Lower lobe of right lung (tissue), 2 donors: ENCODE data around the gene ILF2. TPM values are rescaled to one million over a fixed set of nuclear protein-coding genes. Genes with fewer than 3 reads are reported as not detected.
A peak's percentile ranks its signal among the peaks of the same experiment; 100 is the strongest.
"Not testable (repeated sequence)": the region's sequence is repeated elsewhere in the genome, so short reads cannot be mapped to it uniquely, and the experiment has no call there.

Source experiments
- ATAC-seq, 2 donors: fragments of 200-7000 bp; cut with Tn5 transposase; one replicate each; pipeline ENCODE4 v1.9.1; 2020 to 2022; ENCODE audit warnings: mild to moderate bottlenecking in 2 of 2, moderate library complexity in 2 of 2
- DNase-seq: peaks from one replicate; pipeline ENCODE4 v3.0.0-alpha.2; 2020
- H3K27ac ChIP-seq: fragments of 200-600 bp; one replicate; pipeline ENCODE4 v1.8.0; 2022
- H3K27me3 ChIP-seq: fragments of 200-600 bp; one replicate; pipeline ENCODE4 v1.8.0; 2022; ENCODE audit warnings: low read depth
- H3K36me3 ChIP-seq: fragments of 200-600 bp; one replicate; pipeline ENCODE4 v1.8.0; 2022; ENCODE audit warnings: mild to moderate bottlenecking
- H3K4me1 ChIP-seq: fragments of 200-600 bp; one replicate; pipeline ENCODE4 v1.8.0; 2022
- H3K4me3 ChIP-seq: fragments of 200-600 bp; one replicate; pipeline ENCODE4 v1.8.0; 2022; ENCODE audit warnings: mild to moderate bottlenecking
- H3K9me3 ChIP-seq: fragments of 200-600 bp; one replicate; pipeline ENCODE4 v1.8.0; 2022
- intact Hi-C: fragments of 100-400 bp; cut with DNase I; formaldehyde crosslinking; loops from one replicate; pipeline ENCODE4 v1.11.0; 2022
- total RNA-seq: library from RNA; stranded (reverse); fragmentation: NEBNext Ultra II Directional; extraction: Animal tissue kit (Norgen Biotek cat#: 25700); gene quantifications from one replicate; pipeline ENCODE4 v1.2.1, GENCODE V29; 2021
- TF ChIP-seq, protein P1 (sequence below): fragments of 200-600 bp; IDR thresholded peaks from one replicate; pipeline ENCODE4 v1.8.0; 2022; ENCODE audit warnings: antibody characterized with exemption, mild to moderate bottlenecking
- donor health status: DM: no; HTN: yes; CAD: no; lungs with severe emphysema.

ILF2 gene
- total RNA-seq, 1 donor from 2014 or later = 83.2 TPM

DNA sequence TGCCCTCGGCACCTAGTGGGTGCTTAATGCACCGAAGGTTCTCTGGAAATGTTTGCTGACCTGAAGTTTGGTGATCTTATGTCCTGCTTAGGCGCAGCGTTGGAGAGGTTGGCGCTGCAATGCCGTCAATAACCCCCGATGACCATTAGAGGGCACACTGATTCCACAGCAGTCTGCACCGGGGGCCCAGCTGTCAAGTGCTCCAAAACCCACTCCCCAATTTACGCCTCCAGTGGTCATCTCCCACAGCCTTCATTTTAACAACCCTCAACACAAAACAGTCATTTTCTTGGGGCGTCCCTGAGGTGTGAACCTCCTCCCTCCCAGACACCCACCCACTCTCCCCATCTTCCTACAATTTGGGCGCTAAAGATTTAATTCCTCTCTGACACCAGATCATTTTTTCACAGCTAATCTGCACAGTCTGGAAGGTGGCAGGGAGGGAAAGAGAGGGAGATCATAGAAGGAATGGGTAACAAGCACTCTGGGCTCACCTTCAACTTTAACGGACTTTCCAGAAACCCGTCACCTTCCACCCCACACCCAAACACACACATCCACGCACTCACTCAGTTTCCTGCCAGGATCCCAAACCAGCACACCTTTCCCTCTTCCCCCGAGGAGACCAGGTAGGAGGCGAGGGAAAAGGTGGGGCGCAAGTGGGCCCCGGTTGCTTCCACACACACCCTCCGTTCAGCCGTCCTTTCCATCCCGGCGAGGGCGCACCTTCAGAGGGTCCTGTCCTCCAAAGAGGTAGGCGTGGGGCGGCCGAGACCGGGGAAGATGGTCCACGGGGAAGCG lies 7.1 kb upstream of the ILF2 start:
- ATAC-seq (peak; percentile 77 to 78), DNase-seq (peak; percentile 58)
- Histone ChIP-seq H3K36me3 (peaks cover 14% of the 10 kb centered on the region), H3K4me1 (peaks cover 32% of the 10 kb centered on the region), H3K9me3 (no peaks in the 10 kb centered on the region), H3K27ac (peak overlapping the region; percentile 77), H3K27me3 (peaks cover 13% of the 10 kb centered on the region), H3K4me3 (peak overlapping the region; percentile 76)
- intact Hi-C loops = no loop called here
- TF ChIP-seq, protein P1, sequence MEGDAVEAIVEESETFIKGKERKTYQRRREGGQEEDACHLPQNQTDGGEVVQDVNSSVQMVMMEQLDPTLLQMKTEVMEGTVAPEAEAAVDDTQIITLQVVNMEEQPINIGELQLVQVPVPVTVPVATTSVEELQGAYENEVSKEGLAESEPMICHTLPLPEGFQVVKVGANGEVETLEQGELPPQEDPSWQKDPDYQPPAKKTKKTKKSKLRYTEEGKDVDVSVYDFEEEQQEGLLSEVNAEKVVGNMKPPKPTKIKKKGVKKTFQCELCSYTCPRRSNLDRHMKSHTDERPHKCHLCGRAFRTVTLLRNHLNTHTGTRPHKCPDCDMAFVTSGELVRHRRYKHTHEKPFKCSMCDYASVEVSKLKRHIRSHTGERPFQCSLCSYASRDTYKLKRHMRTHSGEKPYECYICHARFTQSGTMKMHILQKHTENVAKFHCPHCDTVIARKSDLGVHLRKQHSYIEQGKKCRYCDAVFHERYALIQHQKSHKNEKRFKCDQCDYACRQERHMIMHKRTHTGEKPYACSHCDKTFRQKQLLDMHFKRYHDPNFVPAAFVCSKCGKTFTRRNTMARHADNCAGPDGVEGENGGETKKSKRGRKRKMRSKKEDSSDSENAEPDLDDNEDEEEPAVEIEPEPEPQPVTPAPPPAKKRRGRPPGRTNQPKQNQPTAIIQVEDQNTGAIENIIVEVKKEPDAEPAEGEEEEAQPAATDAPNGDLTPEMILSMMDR = peak; percentile 91

DNA sequence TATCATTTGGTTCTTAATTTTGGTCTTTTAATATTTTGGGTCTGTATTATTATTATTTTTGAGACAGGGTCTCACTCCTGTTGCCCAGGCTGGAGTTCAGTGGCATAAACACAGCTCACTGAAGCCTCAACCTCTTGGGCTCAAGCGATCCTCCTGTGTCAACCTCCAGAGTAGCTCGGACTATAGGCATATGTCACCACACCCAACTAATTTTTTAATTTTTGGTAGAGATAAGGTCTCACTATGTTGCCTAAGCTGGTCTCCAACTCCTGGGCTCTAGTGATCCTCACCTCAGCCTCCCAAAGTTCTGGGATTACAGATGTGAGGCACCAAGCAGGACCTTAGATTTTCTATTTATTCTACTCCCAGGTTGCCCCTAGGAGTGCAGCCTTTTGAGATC lies 2.7 kb upstream of the ILF2 start:
- intact Hi-C loops = no loop called here
- Histone ChIP-seq H3K4me3 (no peak overlapping the region), H3K27me3 (peaks cover 6% of the 10 kb centered on the region)

DNA sequence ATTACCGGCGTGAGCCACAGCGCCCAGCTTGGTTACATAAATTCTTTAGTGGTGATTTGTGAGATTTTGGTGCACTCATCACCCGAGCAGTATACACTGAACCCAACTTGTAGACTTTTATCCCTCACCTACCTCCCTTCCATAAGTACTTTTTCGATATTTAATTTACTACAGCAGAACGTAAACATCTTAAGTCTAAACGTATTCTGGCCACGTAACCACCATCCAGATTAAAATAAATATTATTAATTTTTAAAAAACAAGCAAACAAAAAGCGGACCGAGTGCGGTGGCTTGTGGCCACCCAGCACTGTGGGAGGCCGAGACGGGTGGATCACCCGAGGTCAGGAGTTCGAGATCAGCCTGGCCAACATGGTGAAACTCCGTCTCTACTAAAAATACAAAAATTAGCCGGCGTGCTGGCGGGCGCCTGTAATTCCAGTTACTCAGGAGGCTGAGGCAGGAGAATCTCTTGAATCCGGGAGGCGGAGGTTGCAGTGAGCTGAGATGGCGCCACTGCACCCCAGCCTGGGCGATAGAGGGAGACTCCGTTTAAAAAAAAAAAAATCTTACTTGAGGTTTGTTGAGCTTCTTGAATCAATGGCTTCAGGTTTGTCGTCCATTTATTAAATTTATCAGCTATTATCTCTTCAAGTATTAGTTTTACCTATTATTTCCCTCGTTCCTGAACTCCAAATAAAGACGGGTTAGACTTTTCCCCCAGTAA lies 998 bp upstream of the ILF2 start:
- H3K9me3 ChIP-seq, H3K27me3 ChIP-seq, intact Hi-C loops: not testable (repeated sequence)
- Histone ChIP-seq H3K27ac (peak overlapping the region; percentile 88), H3K36me3 (peaks cover 31% of the 10 kb centered on the region), H3K4me3 (peak overlapping the region; percentile 93), H3K4me1 (peaks cover 31% of the 10 kb centered on the region)
- ATAC-seq (peak; percentile 54 to 63), DNase-seq (peak; percentile 65)

More for the DNA sequence above, 2.7 kb upstream of the ILF2 start:
- TF ChIP-seq, protein P1 = no peak
- ATAC-seq (no peak), DNase-seq (no peak)
- H3K9me3 ChIP-seq = no peaks in the 10 kb centered on the region
- H3K36me3 ChIP-seq = peaks cover 14% of the 10 kb centered on the region
- no peak overlapping the region for H3K27ac ChIP-seq
- H3K4me1 ChIP-seq = peaks cover 39% of the 10 kb centered on the region

DNA sequence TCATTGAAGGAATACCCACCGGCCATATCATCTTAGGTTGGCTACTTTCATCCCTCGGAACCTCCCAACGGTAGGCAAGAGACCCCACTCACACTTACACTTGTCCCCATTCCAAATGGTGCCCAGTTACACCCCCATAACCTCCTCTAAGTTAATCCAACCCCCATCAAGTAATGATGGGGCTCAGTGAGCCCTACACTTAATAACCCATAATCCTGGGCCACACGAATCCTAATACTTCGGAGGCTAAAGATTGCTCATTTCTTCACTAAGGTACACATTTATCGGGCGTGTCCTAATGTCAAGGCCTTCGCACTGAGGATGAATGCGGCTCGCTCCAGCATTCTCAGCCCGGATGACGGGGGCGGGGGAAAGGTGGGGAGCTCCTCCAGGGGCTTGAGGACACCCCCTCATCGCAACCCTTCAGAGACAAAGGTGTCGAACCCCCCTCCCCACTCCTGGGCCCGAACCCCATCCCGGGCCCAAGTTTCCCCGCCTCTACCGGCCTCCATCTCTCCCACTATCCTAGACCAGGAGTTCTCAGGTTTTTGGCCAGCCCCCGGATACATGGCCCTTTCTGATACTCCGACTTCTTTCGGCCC lies 435 bp downstream of the ILF2 start:
- Histone ChIP-seq H3K27ac (peak overlapping the region; percentile 88), H3K27me3 (no peaks in the 10 kb centered on the region), H3K4me1 (peaks cover 31% of the 10 kb centered on the region), H3K9me3 (no peaks in the 10 kb centered on the region), H3K4me3 (peak overlapping the region; percentile 93), H3K36me3 (peaks cover 45% of the 10 kb centered on the region)
- ATAC-seq = peak; percentile 11 to 27
- DNase-seq = peak; percentile 54
- TF ChIP-seq, protein P1 = no peak
- intact Hi-C loops = no loop called here

DNA sequence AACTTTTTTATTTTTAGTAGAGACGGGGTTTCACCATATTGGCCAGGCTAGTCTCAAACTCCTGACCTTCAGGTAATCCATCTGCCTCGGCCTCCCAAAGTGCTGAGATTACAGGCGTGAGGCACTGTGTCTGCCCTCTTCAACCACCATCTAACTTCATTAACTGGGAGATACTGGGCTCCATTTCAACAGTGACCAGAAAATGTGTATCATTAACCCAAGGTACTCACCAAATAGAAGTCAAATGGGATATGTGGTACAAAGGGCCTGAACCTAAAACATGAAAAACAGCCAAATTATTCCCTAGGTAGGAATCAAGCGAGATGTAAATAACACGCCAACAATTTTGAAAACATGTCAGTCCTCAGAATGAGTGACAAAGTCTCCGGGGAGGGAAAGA lies 1.2 kb downstream of the ILF2 start:
- intact Hi-C loops = no loop called here
- H3K27me3 ChIP-seq = no peaks in the 10 kb centered on the region
- H3K27ac ChIP-seq = peak overlapping the region; percentile 88
- peaks cover 31% of the 10 kb centered on the region for H3K4me1 ChIP-seq
- TF ChIP-seq, protein P1 = no peak
- H3K4me3 ChIP-seq = peak overlapping the region; percentile 93
- DNase-seq = peak; percentile 6
- H3K36me3 ChIP-seq = peaks cover 53% of the 10 kb centered on the region
- H3K9me3 ChIP-seq = no peaks in the 10 kb centered on the region
- no peak for ATAC-seq

DNA sequence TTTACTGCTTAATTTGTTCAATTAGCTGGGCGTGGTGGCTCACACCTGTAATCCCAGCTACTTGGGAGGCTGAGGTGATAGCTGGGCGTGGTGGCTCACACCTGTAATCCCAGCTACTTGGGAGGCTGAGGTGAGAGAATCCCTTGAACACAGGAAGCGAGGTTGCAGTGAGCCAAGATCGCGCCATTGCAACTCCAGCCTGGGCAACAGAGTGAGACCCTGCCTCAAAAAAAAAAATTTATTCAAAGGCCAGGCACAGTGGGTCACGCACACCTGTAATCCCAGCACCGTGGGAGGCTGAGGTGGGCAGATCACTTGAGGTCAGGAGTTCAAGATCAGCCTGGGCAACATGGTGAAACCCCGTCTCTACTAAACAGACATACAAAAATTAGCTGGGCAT lies 2.1 kb downstream of the ILF2 start:
- Histone ChIP-seq H3K4me1 (peaks cover 31% of the 10 kb centered on the region), H3K36me3 (peaks cover 62% of the 10 kb centered on the region)
- ATAC-seq, H3K27me3 ChIP-seq, intact Hi-C loops, H3K4me3 ChIP-seq, H3K9me3 ChIP-seq, H3K27ac ChIP-seq: not testable (repeated sequence)
- peak; percentile 37 for DNase-seq
